ENCODE measurements around the gene FAM149A.
A peak's percentile ranks its signal among the peaks of the same experiment; 100 is the strongest.

GRCh38 chr4:186191200-186192065 lies 86.9 kb downstream of the FAM149A start, which contains the start of gene CYP4V2:
- TF ChIP-seq CTCF (IDR thresholded peaks at IDR 0.05; ENCODE audit: poor library complexity) (peak; percentile 18), EZH2 (IDR thresholded peaks at IDR 0.05; ENCODE audit: borderline replicate concordance) (no peak), EZH2phosphoT487 (IDR thresholded peaks at IDR 0.05; ENCODE audit: low read depth, severe bottlenecking, unreplicated experiment) (no peak)

All from hepatocyte (in vitro differentiated cells).